GM18519 (cell line): ENCODE data around the gene NCF2.
"Not testable (repeated sequence)": the region's sequence is repeated elsewhere in the genome, so short reads cannot be mapped to it uniquely, and the experiment has no call there.

Source experiments
- ATAC-seq: cut with Tn5 transposase; IDR thresholded peaks from one replicate; pipeline ENCODE4 v1.9.1; 2021; ENCODE audit warnings: mild to moderate bottlenecking, moderate library complexity; ENCODE audit not compliant: unreplicated experiment, low FRiP score

NCF2 gene

DNA sequence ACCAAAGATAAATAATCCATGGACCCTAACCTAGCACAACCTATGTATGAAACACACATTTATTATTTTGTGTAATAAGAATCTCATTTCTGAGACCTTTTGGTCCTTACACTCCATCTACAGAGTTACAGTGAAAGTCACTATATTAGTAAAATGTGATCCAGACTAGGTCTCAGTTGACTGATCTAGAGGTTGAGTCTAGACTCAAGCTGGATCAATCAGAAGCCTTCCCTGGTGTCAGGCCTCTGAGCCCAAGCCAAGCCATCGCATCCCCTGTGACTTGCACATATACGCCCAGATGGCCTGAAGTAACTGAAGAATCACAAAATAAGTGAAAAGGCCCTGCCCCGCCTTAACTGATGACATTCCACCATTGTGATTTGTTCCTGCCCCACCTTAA lies 22.7 kb upstream of the NCF2 start:
- ATAC-seq, result not testable (repeated sequence)

DNA sequence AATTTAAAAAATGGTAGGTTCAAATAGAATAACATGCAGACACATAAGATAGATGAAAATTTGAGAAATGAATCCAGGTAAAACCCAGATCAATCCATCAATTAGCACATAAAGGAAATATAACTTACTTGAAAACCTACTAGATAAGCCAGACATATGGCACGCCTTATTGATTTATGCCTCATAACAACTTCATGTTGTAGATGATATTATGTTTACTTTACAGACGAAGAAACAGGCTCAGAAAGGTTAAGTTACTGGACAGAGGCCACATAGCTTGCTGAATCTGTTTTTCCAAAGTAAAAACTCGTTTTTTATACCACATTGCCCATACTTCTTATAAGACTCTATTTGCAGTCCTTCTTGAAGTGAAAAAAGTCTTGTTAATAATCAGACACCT lies 22.1 kb upstream of the NCF2 start:
- no peak for ATAC-seq

DNA sequence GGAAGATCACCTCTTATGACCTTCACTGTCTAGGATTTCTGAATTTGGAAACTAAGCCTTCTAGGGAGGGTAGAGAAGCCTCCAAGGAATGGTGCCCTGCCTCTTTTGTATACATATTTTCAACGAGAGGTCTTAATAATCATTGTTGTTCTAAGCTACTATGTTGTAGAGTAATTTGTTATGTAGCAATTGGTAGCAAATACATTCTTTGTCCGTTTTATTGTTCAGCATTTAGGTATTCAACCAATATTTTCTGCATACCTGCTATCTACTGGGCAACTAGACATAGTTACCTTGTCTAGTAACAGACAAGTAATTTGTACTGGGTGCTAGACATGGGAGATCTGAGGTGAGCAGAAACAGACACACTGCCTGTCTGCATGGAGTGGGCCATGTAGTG lies 20.8 kb upstream of the NCF2 start:
- no peak for ATAC-seq

DNA sequence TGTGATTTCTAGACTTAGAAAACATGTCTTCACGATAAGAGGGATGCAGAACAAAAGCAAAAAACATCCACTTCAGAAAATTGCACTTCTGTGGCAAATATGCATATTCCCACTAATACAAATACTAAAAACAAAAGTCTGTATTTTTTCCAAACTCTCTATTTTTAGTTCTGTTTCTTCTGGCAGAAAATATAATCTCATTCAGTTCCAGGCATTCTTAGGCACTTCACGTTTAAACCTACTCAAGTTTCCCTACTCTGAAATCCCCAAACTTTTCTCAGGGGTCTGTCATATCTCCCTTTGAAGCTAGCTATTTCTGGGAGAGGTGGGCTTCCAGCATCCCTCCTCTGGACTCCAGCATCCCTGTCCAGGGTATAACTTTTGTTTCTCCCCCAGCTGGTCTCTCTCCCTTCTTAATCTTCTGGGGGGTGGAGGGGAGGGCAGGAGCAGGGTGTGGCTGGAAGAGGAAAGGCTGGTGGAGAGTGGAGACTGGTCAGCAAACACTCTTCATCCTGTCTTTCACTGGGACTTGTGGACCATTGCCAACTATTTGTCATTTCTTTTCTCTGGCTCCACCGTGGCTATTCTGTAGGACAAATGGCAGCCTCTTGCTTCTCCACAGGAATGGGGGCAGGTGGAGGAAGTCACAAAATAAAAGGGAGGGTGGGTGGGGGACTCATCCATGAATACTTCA lies 19.6 kb upstream of the NCF2 start:
- ATAC-seq, result no peak

DNA sequence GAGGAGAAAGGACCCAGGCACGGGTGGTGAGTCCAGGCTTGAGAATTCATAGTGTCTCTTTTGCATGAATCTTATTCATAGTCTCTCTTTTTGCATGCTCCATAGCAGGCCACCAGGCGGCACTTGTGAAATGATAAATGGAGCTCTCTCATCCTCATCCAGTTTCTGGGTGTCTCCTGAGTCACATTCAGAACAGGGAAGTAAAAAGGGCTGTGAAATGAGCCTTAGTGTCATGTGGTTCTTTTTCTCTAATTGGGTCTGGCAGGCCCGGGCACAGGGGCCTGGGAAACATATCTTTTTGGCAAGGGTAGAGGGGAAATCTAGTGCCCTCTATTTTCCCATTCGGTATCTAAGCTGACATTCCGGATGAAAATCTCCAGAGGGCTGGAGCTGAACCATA lies 19.1 kb upstream of the NCF2 start:
- ATAC-seq, result no peak

DNA sequence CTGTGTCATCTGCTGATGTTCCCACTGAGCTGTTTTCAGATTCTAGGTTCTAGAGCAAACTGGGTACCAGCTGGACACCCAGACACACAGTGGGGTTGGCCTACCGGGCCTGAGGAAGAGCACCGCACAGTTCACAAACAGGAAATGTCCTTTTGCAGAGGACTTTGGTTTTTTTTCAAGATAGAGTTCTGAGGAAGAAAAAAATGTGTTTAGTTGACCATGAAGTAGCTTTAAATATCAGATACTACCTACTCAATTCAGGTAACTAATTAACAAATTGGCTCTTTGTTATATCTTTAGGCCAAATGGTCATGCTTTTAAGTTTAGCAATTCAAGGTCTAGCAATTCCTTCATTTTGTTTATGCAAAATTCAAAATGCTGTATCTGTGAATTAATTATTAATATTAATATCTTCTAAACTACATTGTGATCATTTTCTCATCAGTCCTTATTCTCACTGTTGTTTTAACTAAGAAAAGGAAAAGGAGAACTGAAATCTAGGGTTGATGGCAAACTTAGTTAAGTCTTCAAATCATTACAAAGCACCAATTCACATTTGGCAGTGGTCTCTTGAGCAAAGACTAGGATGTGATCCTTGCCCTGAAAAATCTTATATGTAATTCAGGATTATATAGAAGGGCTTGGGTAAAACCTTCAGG lies 17.2 kb upstream of the NCF2 start:
- ATAC-seq, result no peak

DNA sequence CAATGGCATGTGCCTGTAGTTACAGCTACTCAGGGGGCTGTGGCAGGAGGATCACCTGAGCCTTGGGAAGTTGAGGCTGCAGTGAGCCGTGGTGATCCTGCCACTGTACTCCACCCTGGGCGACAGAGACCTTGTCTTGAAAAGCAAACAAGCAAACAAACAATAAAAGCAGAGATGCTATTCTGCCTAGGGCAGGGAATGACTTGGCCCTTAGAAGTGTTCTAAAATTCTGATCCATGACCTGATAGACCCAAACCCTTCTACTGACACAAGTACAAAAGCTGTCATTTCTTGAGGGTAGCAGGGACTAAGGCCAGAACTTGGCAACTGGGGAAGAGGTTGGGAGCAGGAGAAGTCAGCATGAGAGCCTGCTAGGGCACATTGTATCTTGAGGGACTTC lies 15.6 kb upstream of the NCF2 start:
- ATAC-seq, result no peak

DNA sequence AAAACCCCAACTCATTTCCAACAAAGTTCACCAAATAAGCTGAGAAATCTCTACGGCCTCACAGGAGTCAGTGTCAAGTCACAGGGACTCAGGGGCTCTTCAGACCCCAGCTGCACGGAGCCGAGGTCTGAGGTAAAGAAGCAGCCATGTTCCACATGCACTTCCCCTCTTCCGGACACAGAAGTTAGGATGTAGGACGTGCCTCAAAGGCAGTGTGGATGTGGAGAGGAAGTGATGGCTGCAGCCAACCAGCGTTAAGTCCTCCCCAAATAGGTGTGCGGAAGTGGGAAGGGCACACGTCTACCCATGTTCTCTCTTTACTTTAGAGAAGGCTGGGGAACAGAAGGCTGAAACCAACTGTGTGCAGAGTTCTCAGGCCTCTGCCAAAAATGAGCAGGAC lies 14.6 kb upstream of the NCF2 start:
- ATAC-seq, result no peak

DNA sequence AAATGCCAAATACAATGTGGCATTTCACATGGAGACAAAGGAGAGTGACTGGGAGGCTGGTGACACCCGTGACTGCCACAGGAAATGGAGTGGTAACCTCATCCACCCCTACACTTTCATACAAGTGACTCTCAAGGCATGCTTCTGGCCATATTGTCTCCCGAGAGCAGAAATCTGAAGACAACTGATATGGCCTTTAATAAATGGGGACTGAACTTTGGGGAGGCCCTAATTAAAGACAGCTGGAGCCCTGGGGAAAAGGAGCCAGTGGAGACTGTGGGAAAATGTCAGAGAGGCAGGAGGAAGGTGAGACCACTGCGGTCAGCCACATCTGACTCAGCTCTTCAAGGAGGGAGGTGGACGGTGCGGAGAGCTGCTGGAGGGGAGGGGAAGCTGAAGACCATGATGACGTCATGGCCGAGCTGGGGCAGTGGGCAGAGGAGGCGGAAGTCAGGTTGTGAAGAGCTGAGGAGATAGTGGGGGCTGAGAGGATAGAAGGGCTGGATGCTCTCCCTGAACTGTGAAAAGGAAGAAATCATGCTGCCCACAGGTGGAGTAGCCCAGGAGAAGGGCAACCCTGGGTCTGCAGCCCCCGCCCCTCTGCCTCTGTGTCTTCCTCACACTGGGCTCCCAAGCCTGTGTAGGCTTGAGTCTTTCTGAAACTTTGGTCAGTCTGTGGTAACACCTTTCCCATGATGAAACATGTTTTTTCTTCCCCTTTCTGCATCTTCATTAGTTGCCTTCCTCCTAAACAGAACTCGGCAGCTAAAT lies 14.0 kb upstream of the NCF2 start:
- no peak for ATAC-seq

DNA sequence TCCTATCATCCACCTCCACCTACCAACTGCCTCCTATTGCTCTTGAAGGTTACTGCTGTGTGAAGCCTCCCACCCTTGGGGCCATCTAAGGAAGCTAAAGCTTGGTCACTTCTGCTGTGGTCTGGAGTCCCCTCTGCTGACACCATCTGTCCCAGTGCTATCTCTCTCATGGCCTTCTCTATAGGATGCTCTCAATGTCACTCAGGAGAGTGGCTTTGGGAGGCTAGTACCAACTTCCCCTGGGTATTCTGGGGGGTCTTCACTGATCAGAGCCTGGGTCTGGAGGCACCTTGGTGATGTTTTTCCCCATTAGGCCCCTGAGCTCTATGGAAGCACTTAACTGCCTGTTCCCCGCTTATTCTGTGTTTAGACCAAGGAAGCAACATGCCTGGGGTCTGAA lies 12.3 kb upstream of the NCF2 start:
- ATAC-seq, result no peak

DNA sequence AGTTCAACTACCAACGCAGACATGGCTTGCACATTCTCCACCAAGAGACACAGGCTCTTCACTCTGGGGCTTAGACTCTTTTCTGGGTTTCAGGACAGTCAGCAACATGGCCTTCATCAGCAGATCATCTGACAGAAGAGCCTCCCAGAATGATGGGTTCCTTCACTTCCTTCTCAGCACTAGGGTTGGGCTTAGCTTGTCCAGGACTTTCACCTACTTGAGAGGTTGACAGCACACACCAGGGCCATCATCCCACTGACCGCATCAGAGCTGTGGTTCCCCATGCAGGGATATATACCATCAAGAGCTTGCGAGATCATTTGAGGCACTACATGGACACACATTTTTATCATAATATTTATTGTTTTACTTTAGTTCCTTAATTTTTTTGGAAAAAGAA lies 10.4 kb upstream of the NCF2 start:
- no peak for ATAC-seq

DNA sequence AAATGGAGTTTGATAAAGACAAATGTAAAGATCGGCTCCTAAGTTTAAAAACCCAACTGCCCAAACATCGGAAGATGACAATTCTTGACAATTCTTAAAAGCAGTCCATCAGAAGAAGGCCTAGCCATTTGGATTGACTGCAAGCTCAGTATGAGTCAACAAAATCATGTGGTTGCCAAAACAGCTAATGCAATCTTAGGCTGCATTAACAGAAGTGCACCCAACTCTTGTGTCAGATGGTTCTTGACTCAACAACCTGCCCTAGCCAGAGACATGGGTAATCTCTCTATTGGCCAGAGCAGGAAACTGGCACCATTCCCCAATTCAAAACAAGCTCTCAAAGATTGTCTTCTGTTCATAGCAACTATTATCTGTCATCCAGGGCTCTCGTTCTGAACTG lies 9.9 kb upstream of the NCF2 start:
- ATAC-seq, result no peak

DNA sequence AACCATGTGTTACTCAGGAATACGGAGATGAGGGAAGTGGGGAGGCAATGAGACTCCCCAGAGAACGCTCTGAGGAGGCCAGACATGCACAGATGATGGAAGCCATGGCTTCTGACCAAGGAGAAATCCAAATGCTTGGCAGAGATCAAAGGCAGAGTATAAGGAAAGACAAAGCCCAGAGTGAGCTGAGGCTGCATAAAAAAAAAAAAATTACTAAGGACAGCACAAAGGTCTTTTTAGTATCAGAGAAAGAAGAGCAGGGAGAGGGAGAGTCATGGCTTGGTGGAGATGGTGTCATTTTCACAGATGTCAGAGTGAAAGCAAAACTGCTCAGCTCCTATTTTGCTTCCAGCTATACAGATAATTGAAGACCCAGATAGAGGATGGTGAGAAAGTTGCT lies 8.1 kb upstream of the NCF2 start:
- ATAC-seq, result peak; percentile 60

DNA sequence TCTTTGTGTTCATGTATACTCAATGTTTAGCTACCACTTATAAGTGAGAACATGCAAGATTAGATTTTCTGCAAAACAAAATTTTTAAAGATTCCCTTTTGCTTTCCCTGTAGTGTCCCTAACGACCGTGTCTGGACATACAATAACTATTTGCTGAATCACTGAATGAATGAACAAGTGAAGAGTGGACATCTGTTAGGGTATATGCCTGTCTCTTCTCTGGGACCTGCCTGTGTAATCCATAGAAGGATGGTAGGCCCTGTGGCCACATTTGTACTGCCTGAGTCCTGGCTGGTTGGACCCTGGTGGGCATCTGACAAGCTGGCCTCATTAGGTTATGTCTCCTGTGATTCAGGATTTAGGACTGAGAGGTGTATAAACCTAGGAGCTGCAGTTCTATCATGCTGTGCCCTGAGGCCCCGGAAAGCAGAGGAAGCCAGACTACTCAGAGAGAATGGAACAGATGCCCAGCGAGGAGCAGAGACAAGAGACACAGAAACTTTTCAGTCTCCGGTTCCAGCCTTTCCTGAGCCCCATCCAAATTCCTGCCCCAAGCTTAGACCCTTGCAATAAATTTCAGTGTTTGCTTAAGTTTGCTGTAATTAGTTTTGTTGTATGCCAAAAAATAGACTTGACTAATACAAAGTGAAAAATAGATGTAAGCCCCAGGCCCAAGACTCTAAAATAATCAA lies 7.5 kb upstream of the NCF2 start:
- ATAC-seq, result no peak

DNA sequence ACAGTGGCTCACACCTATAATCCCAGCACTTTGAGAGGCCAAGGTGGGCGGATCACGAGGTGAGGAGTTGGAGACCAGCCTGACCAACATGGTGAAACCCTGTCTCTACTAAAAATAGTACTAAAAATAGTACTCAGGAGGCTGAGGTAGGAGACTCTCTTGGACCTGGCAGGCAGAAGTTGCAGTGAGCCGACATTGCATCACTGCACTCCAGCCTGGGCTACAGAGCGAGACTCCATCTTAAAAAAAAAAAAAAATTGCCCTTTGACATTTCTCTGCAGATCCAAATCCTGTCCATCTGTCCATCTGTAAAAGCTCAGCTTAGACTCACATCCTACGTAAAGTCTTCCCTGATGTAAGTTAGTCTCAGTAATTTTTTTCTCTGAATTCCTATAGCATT lies 6.2 kb upstream of the NCF2 start:
- ATAC-seq, result no peak

DNA sequence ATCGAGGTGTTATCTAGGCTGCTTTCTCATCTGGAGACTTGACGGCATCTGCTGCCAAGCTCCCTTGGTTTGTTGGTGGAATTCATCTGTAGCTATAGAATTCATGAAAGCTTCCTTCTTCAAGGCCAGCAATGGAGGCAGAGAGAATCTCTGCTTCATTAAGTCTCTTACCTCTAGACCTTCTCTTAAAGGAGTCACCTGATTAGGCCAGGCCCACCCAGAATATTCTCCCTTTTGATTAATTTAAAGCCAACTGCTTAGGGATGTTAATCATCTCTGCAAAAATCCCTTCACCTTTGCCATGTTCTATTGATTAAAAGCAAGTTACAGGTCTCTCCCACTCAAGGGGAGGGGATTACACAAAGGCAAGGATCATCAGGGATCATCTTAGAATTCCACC lies 5.3 kb upstream of the NCF2 start:
- ATAC-seq, result no peak

DNA sequence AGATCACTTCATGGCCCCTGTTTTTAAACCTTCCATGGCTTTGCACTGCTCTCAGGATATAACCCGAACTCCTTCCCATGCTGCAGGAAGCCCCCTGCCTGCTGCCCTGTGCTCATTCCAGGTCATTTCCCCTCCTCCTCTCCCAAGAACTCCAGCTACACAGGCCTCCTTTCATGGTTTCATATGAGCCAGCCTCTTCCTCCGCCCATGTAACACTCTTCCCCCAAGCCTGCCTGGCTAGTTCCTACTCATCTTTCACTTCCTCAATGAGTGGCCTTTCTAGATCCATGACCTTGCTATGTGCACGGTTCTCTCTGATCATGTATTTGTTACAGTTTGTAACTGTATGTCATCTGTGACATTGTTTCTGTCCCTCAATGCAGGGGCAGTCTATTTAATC lies 3.1 kb upstream of the NCF2 start:
- ATAC-seq, result peak; percentile 43

DNA sequence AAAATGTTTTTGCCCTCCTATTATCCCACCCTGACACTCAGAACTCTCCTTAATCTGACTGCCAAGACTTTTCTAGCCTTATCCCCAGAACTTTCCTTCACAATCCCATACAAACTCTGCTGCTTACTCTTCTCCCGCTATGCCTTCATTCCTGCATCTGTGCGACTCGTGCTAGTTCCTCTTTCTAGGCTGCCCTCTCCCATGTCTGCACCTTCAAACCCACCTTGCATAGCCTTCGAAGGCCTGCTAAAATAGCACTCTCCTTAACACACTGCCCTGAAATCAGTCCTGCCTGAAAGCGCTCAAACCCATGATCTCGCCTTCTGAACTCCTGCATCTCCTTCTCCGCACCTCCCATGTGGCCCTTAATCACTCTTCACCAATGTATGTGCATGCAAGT lies 2.5 kb upstream of the NCF2 start:
- ATAC-seq, result no peak

DNA sequence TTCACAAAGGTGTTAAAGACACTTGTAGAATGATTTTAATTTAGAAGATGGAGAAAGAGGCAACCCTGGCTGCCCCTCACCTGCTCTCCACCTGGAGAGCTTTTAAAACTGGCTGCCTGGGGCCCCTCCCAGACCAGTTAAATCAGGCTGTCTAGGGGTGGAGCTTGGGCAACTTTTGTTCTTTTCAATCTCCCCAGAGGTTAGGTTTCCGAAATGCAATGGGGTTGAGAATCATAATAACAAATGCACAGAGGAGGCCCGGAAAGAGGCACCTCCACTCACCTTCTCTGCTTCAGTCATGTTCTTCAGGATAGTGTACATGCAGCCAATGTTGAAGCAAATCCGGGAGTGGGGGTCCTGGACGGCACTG lies 400 bp downstream of the NCF2 start:
- ATAC-seq, result no peak

DNA sequence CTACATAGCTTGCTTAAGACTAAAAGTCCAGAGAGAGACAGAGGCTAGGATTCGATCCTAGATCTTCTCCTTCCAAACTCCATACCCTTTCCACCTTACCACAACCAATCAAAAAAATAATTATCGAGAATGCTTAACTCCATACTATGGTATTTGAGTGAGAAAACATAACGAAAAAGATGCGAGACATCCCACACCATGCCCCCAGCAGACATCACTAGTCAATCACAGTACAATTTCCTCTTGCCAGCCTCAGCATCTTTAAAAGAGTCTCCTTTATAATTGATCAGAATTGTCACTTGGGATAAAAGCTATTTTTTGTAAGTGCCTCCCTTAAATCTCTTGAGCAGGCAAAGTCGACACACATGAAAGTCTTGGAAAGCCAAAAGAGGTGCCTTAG lies 875 bp downstream of the NCF2 start:
- ATAC-seq, result no peak

DNA sequence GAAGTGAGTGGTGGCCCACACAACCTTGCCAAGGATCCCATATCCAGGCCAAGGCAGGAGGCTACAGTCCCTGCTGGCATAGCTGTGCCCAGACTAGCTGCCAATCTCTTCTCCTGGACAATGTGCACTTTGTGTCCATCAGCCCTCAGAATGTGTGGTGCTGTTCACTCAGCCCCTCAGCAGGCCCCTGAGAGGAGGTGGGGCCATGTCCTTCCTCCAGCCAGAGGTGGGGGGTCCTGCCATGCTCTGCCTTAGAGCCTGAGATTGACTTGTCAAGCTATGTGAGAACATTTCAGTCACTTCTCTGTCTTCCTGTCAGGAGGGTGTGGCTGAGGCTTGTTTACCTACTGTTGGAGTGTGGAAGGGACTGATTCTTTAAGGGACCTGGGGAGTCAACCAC lies 1.4 kb downstream of the NCF2 start:
- no peak for ATAC-seq
